MM.1S (cell line): Measurements from ENCODE around the gene PRELID3B.

Experiments used
- DNase-seq: peaks from one replicate; pipeline ENCODE4 v3.0.0-alpha.2; 2015
- H2AFZ ChIP-seq: fragments of 300-600 bp; sonication (generic); 2 replicates; pipeline ENCODE4 v1.6.0; 2016; ENCODE audit warnings: antibody characterized with exemption, low read length
- H3F3A ChIP-seq: fragments of 300-600 bp; sonication (generic); 2 replicates; pipeline ENCODE4 v1.6.1; 2016; ENCODE audit warnings: mild to moderate bottlenecking, antibody characterized with exemption, low read length, moderate library complexity, mixed read lengths; ENCODE audit not compliant: insufficient read depth
- H3K27ac ChIP-seq: fragments of 300-600 bp; sonication (generic); 2 replicates; pipeline ENCODE4 v1.5.1; 2016; ENCODE audit warnings: mild to moderate bottlenecking, low read length
- H3K27me3 ChIP-seq: fragments of 300-600 bp; sonication (generic); replicated peaks from 2 replicates; pipeline ENCODE4 v1.6.0; 2016; ENCODE audit warnings: low read length; ENCODE audit not compliant: insufficient read depth
- H3K36me3 ChIP-seq: fragments of 300-600 bp; sonication (generic); replicated peaks from 2 replicates; pipeline ENCODE4 v1.6.1; 2016; ENCODE audit warnings: mild to moderate bottlenecking, low read length, mixed read lengths; ENCODE audit not compliant: insufficient read depth
- H3K4me1 ChIP-seq: fragments of 300-600 bp; sonication (generic); 2 replicates; pipeline ENCODE4 v1.6.1; 2016; ENCODE audit warnings: low read length, mixed read lengths
- H3K4me2 ChIP-seq: fragments of 300-600 bp; sonication (generic); 2 replicates; pipeline ENCODE4 v1.6.0; 2016; ENCODE audit warnings: low read depth, low read length
- H3K4me3 ChIP-seq: fragments of 300-600 bp; sonication (generic); 2 replicates; pipeline ENCODE4 v1.5.1; 2016; ENCODE audit warnings: low read length, mixed read lengths
- H3K79me2 ChIP-seq: fragments of 300-600 bp; sonication (generic); 2 replicates; pipeline ENCODE4 v1.6.1; 2016; ENCODE audit warnings: mixed run types, low read length, mixed read lengths
- H3K9ac ChIP-seq: fragments of 300-600 bp; sonication (generic); 2 replicates; pipeline ENCODE4 v1.6.1; 2016; ENCODE audit warnings: low read length, mixed read lengths
- H3K9me2 ChIP-seq: fragments of 300-600 bp; sonication (generic); replicated peaks from 2 replicates; pipeline ENCODE4 v1.6.1; 2016; ENCODE audit warnings: mild to moderate bottlenecking, low read length, mixed read lengths; ENCODE audit not compliant: insufficient read depth
- H3K9me3 ChIP-seq: fragments of 300-600 bp; sonication (generic); replicated peaks from 2 replicates; pipeline ENCODE4 v1.6.1; 2016; ENCODE audit warnings: mild to moderate bottlenecking, low read length, mixed read lengths; ENCODE audit not compliant: insufficient read depth
- H4K20me1 ChIP-seq: fragments of 300-600 bp; sonication (generic); 2 replicates; pipeline ENCODE4 v1.6.1; 2016; ENCODE audit warnings: mild to moderate bottlenecking, low read length, moderate library complexity, mixed read lengths; ENCODE audit not compliant: insufficient read depth
- CTCF ChIP-seq: fragments of 300-600 bp; sonication (generic); IDR thresholded peaks from 2 replicates; pipeline ENCODE4 v1.5.1; 2016; ENCODE audit warnings: antibody characterized with exemption, low read length, mixed read lengths
- EZH2 ChIP-seq: fragments of 300-600 bp; sonication (generic); optimal IDR thresholded peaks from 2 replicates; pipeline ENCODE3; 2017; ENCODE audit warnings: low read depth, mild to moderate bottlenecking, antibody characterized with exemption, low read length, mixed read lengths
- EZH2phosphoT487 ChIP-seq: fragments of 300-600 bp; sonication (generic); IDR thresholded peaks from 2 replicates; pipeline ENCODE4 v1.6.1; 2018; ENCODE audit warnings: antibody characterized with exemption, low read length

PRELID3B gene

DNA sequence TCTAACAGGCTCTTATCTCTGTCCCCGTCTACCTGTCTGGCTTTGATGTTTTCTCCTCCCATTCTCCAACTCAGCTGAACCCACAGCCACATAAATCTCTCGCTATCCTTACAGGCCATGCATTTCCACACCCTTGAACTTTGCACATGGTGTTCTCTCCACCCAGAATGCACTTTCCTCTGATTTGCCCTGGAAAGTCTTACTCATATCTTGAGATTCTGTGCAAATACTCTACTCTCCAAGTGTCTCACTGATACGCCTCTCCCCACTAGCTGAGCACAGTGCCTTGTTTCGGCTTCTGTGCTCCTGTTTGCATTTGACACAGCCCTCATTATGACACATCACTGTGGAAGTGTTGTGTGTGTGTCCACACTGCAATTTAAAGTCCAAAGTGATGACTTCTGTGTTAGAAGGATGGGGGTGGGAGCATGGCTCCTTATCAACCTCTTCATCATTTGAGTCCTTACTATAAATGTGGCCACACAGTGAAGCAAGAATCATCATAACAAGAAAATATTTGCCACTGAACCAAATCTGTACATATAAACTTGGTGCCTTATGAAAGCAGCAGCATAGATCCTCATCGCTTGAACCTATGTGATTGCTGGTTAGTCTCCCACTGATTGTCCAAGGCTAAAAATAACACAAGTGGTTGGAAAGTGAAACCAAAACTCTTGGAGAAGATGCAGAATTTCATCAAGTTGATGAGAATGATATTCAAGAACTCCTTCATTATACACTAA lies 5.5 kb upstream of the PRELID3B start:
- no peak overlapping the region for H2AFZ ChIP-seq
- H3K27ac ChIP-seq = no peak overlapping the region
- no peaks in the 10 kb centered on the region for H3K9me2 ChIP-seq
- H3K36me3 ChIP-seq = no peaks in the 10 kb centered on the region
- no peaks in the 10 kb centered on the region for H3F3A ChIP-seq
- no peak overlapping the region for H3K4me2 ChIP-seq
- H3K79me2 ChIP-seq = no peaks in the 10 kb centered on the region
- H3K9me3 ChIP-seq = no peaks in the 10 kb centered on the region
- H3K9ac ChIP-seq = no peak overlapping the region
- H3K4me3 ChIP-seq = no peak overlapping the region
- no peaks in the 10 kb centered on the region for H4K20me1 ChIP-seq
- DNase-seq = no peak
- TF ChIP-seq EZH2phosphoT487 (no peak), CTCF (no peak), EZH2 (no peak)
- no peaks in the 10 kb centered on the region for H3K27me3 ChIP-seq
- peaks cover 5% of the 10 kb centered on the region for H3K4me1 ChIP-seq

GRCh38 chr20:59046862-59047261 lies 4.3 kb upstream of the PRELID3B start:
- Histone ChIP-seq H3K27me3 (no peaks in the 10 kb centered on the region), H3K9ac (no peak overlapping the region), H3K27ac (no peak overlapping the region), H3K4me1 (peaks cover 6% of the 10 kb centered on the region), H3K9me3 (no peaks in the 10 kb centered on the region), H3K79me2 (peaks cover 7% of the 10 kb centered on the region), H3K36me3 (no peaks in the 10 kb centered on the region), H3K4me2 (no peak overlapping the region), H3K4me3 (no peak overlapping the region), H4K20me1 (no peaks in the 10 kb centered on the region), H3K9me2 (no peaks in the 10 kb centered on the region), H2AFZ (no peak overlapping the region), H3F3A (no peaks in the 10 kb centered on the region)
- TF ChIP-seq EZH2 (no peak), EZH2phosphoT487 (no peak), CTCF (no peak)
- DNase-seq = no peak

DNA sequence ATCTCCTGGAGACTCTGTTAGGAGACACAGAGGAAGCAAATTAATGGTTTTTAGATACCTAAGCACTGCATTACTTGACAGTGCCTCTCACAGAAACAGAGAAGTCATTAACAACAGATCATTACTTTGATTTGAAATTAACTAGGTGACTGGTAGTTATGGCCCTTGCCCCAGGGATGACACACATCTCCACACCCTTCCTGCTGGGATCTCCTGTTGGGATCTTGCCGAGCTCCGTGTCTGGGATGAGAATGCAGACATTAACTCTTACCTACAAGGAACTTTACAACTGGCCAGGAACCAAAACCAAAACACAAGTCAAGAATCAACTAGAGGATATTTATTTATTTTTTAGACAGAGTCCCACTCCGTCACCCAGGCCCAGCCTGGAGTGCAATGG lies 2.2 kb upstream of the PRELID3B start:
- Histone ChIP-seq H3K4me1 (peaks cover 14% of the 10 kb centered on the region), H2AFZ (no peak overlapping the region), H3K27ac (no peak overlapping the region), H4K20me1 (0 out of 2 replicates have a peak, but pooled peaks cover 4% of the 10 kb centered on the region), H3K4me3 (no peak overlapping the region), H3K36me3 (no peaks in the 10 kb centered on the region), H3K4me2 (no peak overlapping the region), H3K9me3 (no peaks in the 10 kb centered on the region), H3K27me3 (no peaks in the 10 kb centered on the region), H3F3A (no peaks in the 10 kb centered on the region), H3K9ac (no peak overlapping the region), H3K9me2 (no peaks in the 10 kb centered on the region), H3K79me2 (peaks cover 28% of the 10 kb centered on the region)
- no peak for DNase-seq
- no peak for TF ChIP-seq CTCF
- TF ChIP-seq EZH2phosphoT487 = no peak
- no peak for TF ChIP-seq EZH2
